NCI-H1048 (cell line): Measurements from ENCODE around the gene SYT5.

Source experiments
- DNase-seq: peaks from one replicate; lab custom pipeline; 2025; lab: John Stamatoyannopoulos, UW

SYT5 gene

GRCh38 chr19:55146705-55147273, 33.3 kb downstream of the SYT5 start:
- DNase-seq: no peak

GRCh38 chr19:55146078-55146704, 33.9 kb downstream of the SYT5 start:
- DNase-seq: peak; percentile 35

DNA sequence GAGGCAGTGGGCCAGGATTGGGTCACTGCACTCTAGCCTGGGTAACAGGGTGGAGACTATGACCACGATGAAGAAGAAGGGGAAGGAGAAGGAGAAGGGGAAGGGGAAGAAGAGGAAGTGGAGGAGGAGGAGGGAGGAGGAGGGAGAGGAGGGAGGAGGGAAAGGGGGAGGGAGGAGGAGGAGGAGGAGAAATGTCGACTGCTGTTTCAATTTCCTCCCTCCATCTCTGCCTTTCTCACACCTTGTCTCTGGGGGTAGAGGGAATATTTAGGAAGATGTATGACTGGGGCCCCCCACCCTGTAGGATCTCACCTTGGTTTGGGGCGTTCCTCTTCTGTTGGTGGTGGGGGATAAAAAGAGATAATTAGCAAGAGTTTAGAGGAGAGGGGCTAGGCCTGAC, 34.9 kb downstream of the SYT5 start:
- no peak for DNase-seq

DNA sequence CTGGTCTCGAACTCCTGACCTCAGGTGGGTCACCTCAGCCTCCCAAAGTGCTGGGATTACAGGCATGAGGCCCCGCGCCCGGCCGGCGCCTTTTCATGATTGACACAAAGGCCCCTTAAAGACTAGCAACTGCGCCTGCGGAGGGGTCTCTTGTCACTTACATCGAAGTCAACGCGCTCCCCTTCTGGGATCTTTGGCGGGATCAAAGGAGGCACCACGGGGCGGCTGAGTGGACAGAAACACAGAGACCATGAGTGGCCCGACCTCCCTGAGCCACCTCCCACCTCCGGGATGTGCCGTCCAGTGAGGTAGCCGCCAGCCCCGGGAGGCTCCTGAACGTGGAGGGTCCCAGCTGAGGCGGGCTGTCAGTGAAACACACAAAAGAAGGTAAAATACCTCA, 38.4 kb downstream of the SYT5 start:
- DNase-seq: no peak

- no peak for DNase-seq
These were observed 42.2 kb downstream of the SYT5 start for GRCh38 chr19:55137915-55138314.

- DNase-seq: no peak
These were observed 43.5 kb downstream of the SYT5 start for GRCh38 chr19:55136399-55137102.

- DNase-seq: no peak
These were observed 45.4 kb downstream of the SYT5 start for GRCh38 chr19:55134736-55135135.

GRCh38 chr19:55133639-55134444, 46.2 kb downstream of the SYT5 start:
- no peak for DNase-seq

GRCh38 chr19:55132453-55133129, 47.5 kb downstream of the SYT5 start:
- no peak for DNase-seq

DNA sequence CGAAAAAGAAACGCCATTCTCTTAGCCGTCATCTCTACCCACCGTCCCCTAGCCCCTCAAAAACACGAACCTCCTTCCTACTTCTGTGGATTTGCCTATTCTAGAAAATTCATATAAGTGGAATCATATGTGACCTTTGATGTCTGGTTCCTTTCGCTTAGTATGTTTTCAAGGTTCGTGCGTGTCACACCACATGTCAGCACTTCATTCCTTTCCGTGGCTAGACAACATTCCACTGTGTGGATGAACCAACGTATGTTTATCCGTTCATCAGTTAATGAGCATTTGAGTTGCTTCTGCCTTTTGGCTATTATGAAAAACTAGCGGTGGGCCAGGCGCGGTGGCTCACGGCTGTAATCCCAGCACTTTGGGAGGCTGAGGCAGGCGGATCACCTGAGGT, 48.7 kb downstream of the SYT5 start:
- DNase-seq: no peak
